ENCODE results near the gene MARK1.
"Not testable (repeated sequence)": the region's sequence is repeated elsewhere in the genome, so short reads cannot be mapped to it uniquely, and the experiment has no call there.

The MARK1 gene

GRCh38 chr1:220529521-220530020 lies 1.6 kb downstream of the MARK1 start:
- no peak for DNase-seq (ENCODE audit: low read depth)

- no peak for DNase-seq (ENCODE audit: low read depth)
These were observed 5.7 kb downstream of the MARK1 start for GRCh38 chr1:220533504-220534109.

GRCh38 chr1:220544901-220545303 lies 17.0 kb downstream of the MARK1 start:
- DNase-seq (ENCODE audit: low read depth): no peak

GRCh38 chr1:220550811-220551399 lies 23.0 kb downstream of the MARK1 start:
- DNase-seq (ENCODE audit: low read depth): no peak

GRCh38 chr1:220551718-220552117 lies 23.8 kb downstream of the MARK1 start:
- no peak for DNase-seq (ENCODE audit: low read depth)

GRCh38 chr1:220552672-220553260 lies 24.8 kb downstream of the MARK1 start:
- DNase-seq (ENCODE audit: low read depth): no peak

- DNase-seq (ENCODE audit: low read depth): no peak
These were observed 28.7 kb downstream of the MARK1 start for GRCh38 chr1:220556641-220557040.

GRCh38 chr1:220563564-220563963 lies 35.6 kb downstream of the MARK1 start:
- DNase-seq (ENCODE audit: low read depth): no peak

- DNase-seq (ENCODE audit: low read depth): no peak
These were observed 36.3 kb downstream of the MARK1 start for GRCh38 chr1:220564216-220564615.

GRCh38 chr1:220565670-220566069 lies 37.7 kb downstream of the MARK1 start:
- no peak for DNase-seq (ENCODE audit: low read depth)

GRCh38 chr1:220566869-220567268 lies 38.9 kb downstream of the MARK1 start:
- no peak for DNase-seq (ENCODE audit: low read depth)

- DNase-seq (ENCODE audit: low read depth): no peak
These were observed 44.5 kb downstream of the MARK1 start for GRCh38 chr1:220572416-220572815.

- no peak for DNase-seq (ENCODE audit: low read depth)
These were observed 45.9 kb downstream of the MARK1 start for GRCh38 chr1:220573836-220574235.

- no peak for DNase-seq (ENCODE audit: low read depth)
These were observed 48.0 kb downstream of the MARK1 start for GRCh38 chr1:220575718-220576497.

- DNase-seq (ENCODE audit: low read depth): no peak
These were observed 50.0 kb downstream of the MARK1 start for GRCh38 chr1:220577926-220578325.

- DNase-seq (ENCODE audit: low read depth): no peak
These were observed 51.4 kb downstream of the MARK1 start for GRCh38 chr1:220579317-220579716.

GRCh38 chr1:220592714-220593113 lies 64.8 kb downstream of the MARK1 start:
- no peak for DNase-seq (ENCODE audit: low read depth)

GRCh38 chr1:220594356-220594755 lies 66.4 kb downstream of the MARK1 start:
- DNase-seq (ENCODE audit: low read depth): no peak

GRCh38 chr1:220595179-220595578 lies 67.2 kb downstream of the MARK1 start:
- no peak for DNase-seq (ENCODE audit: low read depth)

GRCh38 chr1:220604926-220605325 lies 77.0 kb downstream of the MARK1 start:
- no peak for DNase-seq (ENCODE audit: low read depth)

- not testable (repeated sequence) for DNase-seq (ENCODE audit: low read depth)
These were observed 77.7 kb downstream of the MARK1 start for GRCh38 chr1:220605651-220606050.

- not testable (repeated sequence) for DNase-seq (ENCODE audit: low read depth)
These were observed 83.2 kb downstream of the MARK1 start for GRCh38 chr1:220611100-220611499.

GRCh38 chr1:220616836-220617235 lies 88.9 kb downstream of the MARK1 start:
- DNase-seq (ENCODE audit: low read depth): no peak

Data from activated T-helper 9 cell treated with anti-CD3 and anti-CD28 coated beads, Interleukin-2, amount 50 U/mL, for 16 hours (primary cell).